NOMO-1 treated with DMSO at 0.1 percent for 48 hours (cell line): ENCODE data around the gene SLC25A26.
A peak's percentile ranks its signal among the peaks of the same experiment; 100 is the strongest.
"Not testable (repeated sequence)": the region's sequence is repeated elsewhere in the genome, so short reads cannot be mapped to it uniquely, and the experiment has no call there.

Experiments
- DNase-seq: peaks from one replicate; lab custom pipeline; 2025; ENCODE audit not compliant: unreplicated experiment; lab: John Stamatoyannopoulos, UW

The SLC25A26 gene

GRCh38 chr3:66406831-66407610 lies 186.2 kb downstream of the SLC25A26 start:
- DNase-seq = no peak

GRCh38 chr3:66407611-66408218 lies 186.9 kb downstream of the SLC25A26 start:
- DNase-seq = peak; percentile 0

GRCh38 chr3:66409771-66410754 lies 189.3 kb downstream of the SLC25A26 start:
- DNase-seq = no peak

- DNase-seq = no peak
Measured at GRCh38 chr3:66410976-66411375, 190.2 kb downstream of the SLC25A26 start.

GRCh38 chr3:66411474-66411873 lies 190.7 kb downstream of the SLC25A26 start:
- DNase-seq = no peak

- DNase-seq = no peak
Measured at GRCh38 chr3:66411961-66412887, 191.4 kb downstream of the SLC25A26 start.

GRCh38 chr3:66413151-66413751 lies 192.4 kb downstream of the SLC25A26 start:
- no peak for DNase-seq

- no peak for DNase-seq
Measured at GRCh38 chr3:66414846-66415245, 194.0 kb downstream of the SLC25A26 start.

GRCh38 chr3:66415867-66416428 lies 195.1 kb downstream of the SLC25A26 start:
- DNase-seq = no peak

- no peak for DNase-seq
Measured at GRCh38 chr3:66416556-66417304, 195.9 kb downstream of the SLC25A26 start.

GRCh38 chr3:66418475-66418931 lies 197.7 kb downstream of the SLC25A26 start:
- DNase-seq = no peak

- DNase-seq = no peak
Measured at GRCh38 chr3:66419036-66419435, 198.2 kb downstream of the SLC25A26 start.

- DNase-seq = not testable (repeated sequence)
Measured at GRCh38 chr3:66421144-66421543, 200.3 kb downstream of the SLC25A26 start.

GRCh38 chr3:66421893-66422292 lies 201.1 kb downstream of the SLC25A26 start:
- DNase-seq = not testable (repeated sequence)

GRCh38 chr3:66423791-66424190 lies 203.0 kb downstream of the SLC25A26 start:
- no peak for DNase-seq

GRCh38 chr3:66425032-66425431 lies 204.2 kb downstream of the SLC25A26 start:
- DNase-seq = no peak

- DNase-seq = no peak
Measured at GRCh38 chr3:66425576-66426114, 204.8 kb downstream of the SLC25A26 start.

- DNase-seq = no peak
Measured at GRCh38 chr3:66426135-66426534, 205.3 kb downstream of the SLC25A26 start.
